ENCODE results near the gene ALKBH8. TPM values are rescaled to one million over a fixed set of nuclear protein-coding genes. Genes with fewer than 3 reads are reported as not detected.

Gene ALKBH8
- total RNA-seq, 1 experiment from 2014 or later, result 9.1 TPM

- intact Hi-C loops (cut with micrococcal nuclease; ENCODE audit: unreplicated experiment), result no loop called here
- Histone ChIP-seq H3K4me3 (ENCODE audit: low read depth in 2 of 2, low read length in 2 of 2) (peak overlapping the region; percentile 58 to 59), H3K9me3 (ENCODE audit: control insufficient read depth, insufficient read depth, low read depth, low read length) (no peaks in the 10 kb centered on the region), H3K36me3 (ENCODE audit: control insufficient read depth, insufficient read depth, low read length) (no peaks in the 10 kb centered on the region), H3K27ac (ENCODE audit: low read length) (no peak overlapping the region), H3K27me3 (ENCODE audit: control insufficient read depth, insufficient read depth, low read length) (peaks cover 11% of the 10 kb centered on the region; the same call in 1 of the 2 replicates), H3K4me1 (ENCODE audit: control insufficient read depth, insufficient read depth, low read length) (peaks cover 7% of the 10 kb centered on the region; the same call in 1 of the 2 replicates)
- ATAC-seq (peak; percentile 65), DNase-seq (ENCODE audit: low read depth, low spot score) (no peak)
- in situ Hi-C loops (cut with HindIII; ENCODE audit: low pct_unique_long_range_greater_than_20kb, low sequenced_read_pairs), result no loop called here
- ChIA-PET CTCF (no interaction called here), POLR2A (interaction anchor here (0.6 kb wide), 1 partner anchor 127 kb away, joined by 5 read pairs; no protein-coding TSS in a partner anchor)
- BruUV-seq (replicated peaks), result no TSS peak
- TF ChIP-seq SIN3A (IDR thresholded peaks at IDR 0.05; ENCODE audit: borderline replicate concordance, insufficient read depth, low read depth, low read length) (0 out of 2 replicates have a peak, but pooled peaks have one; percentile 49), CTCF (IDR thresholded peaks at IDR 0.05) (no peak), POLR2AphosphoS5 (IDR thresholded peaks at IDR 0.05; ENCODE audit: low read depth, low read length) (no peak), REST (IDR thresholded peaks at IDR 0.05; ENCODE audit: insufficient read depth in 1 of 2, low read depth in 2 of 2, low read length in 1 of 2) (no peak), TCF7L2 (IDR thresholded peaks at IDR 0.05; ENCODE audit: low read depth, low read length) (no peak)
Measured at GRCh38 chr11:107591378-107592230, 26.1 kb upstream of the ALKBH8 start.

- BruUV-seq (replicated peaks), result no TSS peak
- POLR2A ChIA-PET, result no interaction called here
- Histone ChIP-seq H3K36me3 (ENCODE audit: control insufficient read depth, insufficient read depth, low read length) (no peaks in the 10 kb centered on the region), H3K9me3 (ENCODE audit: control insufficient read depth, insufficient read depth, low read depth, low read length) (no peaks in the 10 kb centered on the region), H3K27ac (ENCODE audit: low read length) (no peak within 1 kb of the TSS), H3K4me3 (ENCODE audit: low read depth in 2 of 2, low read length in 2 of 2) (peak within 1 kb of the TSS; percentile 58 to 59), H3K27me3 (ENCODE audit: control insufficient read depth, insufficient read depth, low read length) (peaks cover 11% of the 10 kb centered on the region; the same call in 1 of the 2 replicates), H3K4me1 (ENCODE audit: control insufficient read depth, insufficient read depth, low read length) (peaks cover 7% of the 10 kb centered on the region; the same call in 1 of the 2 replicates)
- DNase-seq (ENCODE audit: low read depth, low spot score) (no peak), ATAC-seq (peak; percentile 88)
- TF ChIP-seq SIN3A (IDR thresholded peaks at IDR 0.05; ENCODE audit: borderline replicate concordance, insufficient read depth, low read depth, low read length), result no peak
- peak; percentile 61 for TF ChIP-seq CTCF (IDR thresholded peaks at IDR 0.05)
- in situ Hi-C loops (cut with HindIII; ENCODE audit: low pct_unique_long_range_greater_than_20kb, low sequenced_read_pairs), result no loop called here
- intact Hi-C loops (cut with micrococcal nuclease; ENCODE audit: unreplicated experiment), result no loop called here
- CTCF ChIA-PET, result no interaction called here
Measured at GRCh38 chr11:107590460-107591377, 25.2 kb upstream of the ALKBH8 start, which contains the start of gene ELMOD1. ELMOD1 (plus strand) TSS chr11:107591147; CDS start chr11:107618190, 27,043 bp downstream.

All from Panc1 (cell line).